ENCODE results near the gene GAK.

GAK gene

DNA sequence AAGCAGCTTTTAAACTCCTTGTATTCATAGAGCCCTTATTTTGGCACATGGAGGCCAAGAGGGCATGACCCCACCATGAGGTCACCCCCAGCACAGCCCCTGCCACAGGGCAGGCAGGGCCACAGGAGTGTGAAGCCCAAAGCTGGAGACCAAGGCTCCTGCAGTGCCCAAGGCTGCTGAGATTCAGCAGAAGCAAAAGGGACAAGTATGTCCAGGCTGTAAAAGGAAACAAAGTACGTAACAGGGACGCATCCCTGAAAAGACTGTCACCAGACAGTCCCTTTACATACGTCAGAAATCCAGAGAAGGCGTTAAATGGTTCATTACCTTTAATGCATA lies 18.9 kb downstream of the GAK start:
- no peak overlapping the region for H3K4me3 ChIP-seq (ENCODE audit: low read length)
- TF ChIP-seq CTCF (IDR thresholded peaks at IDR 0.05; ENCODE audit: insufficient read depth, low read depth, low read length, missing control alignments), result no peak
- no peak for DNase-seq (ENCODE audit: low read depth)

GRCh38 chr4:912548-913279 lies 19.4 kb downstream of the GAK start:
- peak; percentile 88 for DNase-seq (ENCODE audit: low read depth)
- TF ChIP-seq CTCF (IDR thresholded peaks at IDR 0.05; ENCODE audit: insufficient read depth, low read depth, low read length, missing control alignments), result no peak
- no peak overlapping the region for H3K4me3 ChIP-seq (ENCODE audit: low read length)

DNA sequence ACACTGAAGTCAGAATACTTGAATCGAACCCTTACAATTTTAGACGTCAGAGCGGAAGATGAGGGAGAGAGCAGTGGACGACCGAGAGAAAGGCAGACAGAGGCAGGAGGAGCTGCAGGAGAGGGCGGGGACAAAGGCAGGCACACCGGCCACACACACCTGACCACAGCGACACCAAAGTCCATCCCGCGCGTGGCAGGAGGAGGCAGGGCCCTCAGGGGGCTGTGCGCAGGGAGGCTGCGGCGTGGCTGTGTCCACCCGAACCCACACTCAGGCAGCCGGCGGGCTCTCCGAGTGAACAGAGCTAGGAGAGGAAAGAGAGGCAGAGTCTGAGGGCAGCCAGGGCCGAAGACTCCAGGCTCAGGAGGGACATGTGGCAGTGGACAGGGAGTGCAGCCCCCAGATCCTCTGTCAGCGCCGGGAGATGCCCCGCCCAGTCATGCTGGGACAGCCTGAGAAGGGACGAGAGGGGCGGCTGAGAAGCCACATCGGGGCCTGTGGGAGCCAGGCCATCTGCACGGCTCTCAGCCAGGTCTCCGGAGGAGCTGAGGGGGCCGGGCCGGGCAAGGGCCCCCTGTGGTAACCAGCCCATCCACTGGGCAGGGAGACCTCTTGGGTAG lies 20.1 kb downstream of the GAK start:
- no peak for DNase-seq (ENCODE audit: low read depth)
- no peak for TF ChIP-seq CTCF (IDR thresholded peaks at IDR 0.05; ENCODE audit: insufficient read depth, low read depth, low read length, missing control alignments)
- H3K4me3 ChIP-seq (ENCODE audit: low read length), result no peak overlapping the region

DNA sequence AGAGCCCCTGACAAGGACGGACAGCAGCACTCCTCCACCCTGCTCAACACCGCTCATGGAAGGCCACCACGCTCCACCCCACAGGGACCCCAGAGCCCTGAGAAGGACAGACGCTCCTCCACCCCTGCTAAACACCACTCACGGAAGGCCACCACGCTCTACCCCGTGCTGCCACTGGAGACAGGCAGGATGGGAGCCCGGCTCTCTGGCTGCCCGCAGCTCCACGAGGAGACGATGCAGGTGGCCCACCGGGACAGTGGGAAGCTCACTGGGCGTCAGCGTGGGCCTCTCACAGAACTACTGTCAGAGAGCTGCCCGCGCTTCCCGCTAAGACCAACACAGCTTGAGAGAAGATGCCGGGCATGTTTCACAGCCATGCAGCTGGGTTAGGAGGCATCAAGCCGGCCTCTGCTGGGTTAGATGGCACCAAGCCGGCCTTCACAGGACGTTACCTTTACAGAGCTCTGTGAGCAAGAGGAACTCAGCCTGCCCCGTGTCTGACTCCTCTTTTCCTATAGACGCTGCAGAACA lies 20.8 kb downstream of the GAK start:
- no peak for DNase-seq (ENCODE audit: low read depth)
- no peak overlapping the region for H3K4me3 ChIP-seq (ENCODE audit: low read length)
- TF ChIP-seq CTCF (IDR thresholded peaks at IDR 0.05; ENCODE audit: insufficient read depth, low read depth, low read length, missing control alignments), result no peak

GRCh38 chr4:910366-911091 lies 21.6 kb downstream of the GAK start:
- TF ChIP-seq CTCF (IDR thresholded peaks at IDR 0.05; ENCODE audit: insufficient read depth, low read depth, low read length, missing control alignments), result no peak

GRCh38 chr4:909821-910220 lies 22.3 kb downstream of the GAK start:
- no peak for DNase-seq (ENCODE audit: low read depth)
- no peak overlapping the region for H3K4me3 ChIP-seq (ENCODE audit: low read length)
- no peak for TF ChIP-seq CTCF (IDR thresholded peaks at IDR 0.05; ENCODE audit: insufficient read depth, low read depth, low read length, missing control alignments)

More at GRCh38 chr4:910366-911091, 21.6 kb downstream of the GAK start:
- DNase-seq (ENCODE audit: low read depth), result no peak
- H3K4me3 ChIP-seq (ENCODE audit: low read length), result no peak overlapping the region

All from epithelial cell of esophagus (primary cell).